Esophagus muscularis mucosa (tissue), 4 donors: ENCODE data around the gene CELF5.

ENCODE experiments used
- CTCF ChIP-seq, 3 experiments: fragments of 200-600 bp in 2 of 3; fragments of 450-650 bp in 1 of 3; sonication (generic) in 2 of 3; IDR thresholded peaks; one replicate each; pipeline ENCODE4 v1.5.1; 2017 to 2019; ENCODE audit warnings: antibody characterized with exemption in 3 of 3, mild to moderate bottlenecking in 2 of 3, moderate library complexity in 1 of 3
- EP300 ChIP-seq: sonication (generic); formaldehyde crosslinking; IDR thresholded peaks from one replicate; pipeline ENCODE4 v1.6.1; 2017; ENCODE audit warnings: antibody characterized with exemption
- POLR2A ChIP-seq: fragments of 450-650 bp; IDR thresholded peaks from one replicate; pipeline ENCODE4 v1.6.1; 2017; ENCODE audit warnings: antibody characterized with exemption, moderate library complexity, mild to moderate bottlenecking, low read depth

- TF ChIP-seq CTCF (IDR thresholded peaks at IDR 0.05) = no peak
- no peak for TF ChIP-seq POLR2A
- TF ChIP-seq EP300 = no peak
Measured at GRCh38 chr19:3183721-3184641, 40.5 kb upstream of the CELF5 start.
